GM23338 (cell line): ENCODE results near the gene FBXL17. TPM values are rescaled to one million over a fixed set of nuclear protein-coding genes. Genes with fewer than 3 reads are reported as not detected.

ENCODE experiments used
- ATAC-seq: fragments of 200-7000 bp; cut with Tn5 transposase; 3 replicates; pipeline ENCODE4 v1.9.1; 2020
- DNase-seq: peaks from one replicate; pipeline ENCODE4 v3.0.0-alpha.2; 2015; ENCODE audit warnings: low spot score
- H2AFZ ChIP-seq: fragments of 200-600 bp; sonication (generic); 2 replicates; pipeline ENCODE4 v1.8.0; 2016; ENCODE audit warnings: antibody characterized with exemption, mild to moderate bottlenecking, moderate library complexity
- H3F3A ChIP-seq: fragments of 200-600 bp; sonication (generic); replicated peaks from 2 replicates; pipeline ENCODE4 v1.8.0; 2017; ENCODE audit warnings: antibody characterized with exemption, mixed run types, low read depth
- H3K27ac ChIP-seq: fragments of 200-600 bp; sonication (generic); 2 replicates; pipeline ENCODE4 v1.6.1; 2016; ENCODE audit warnings: low read depth
- H3K27me3 ChIP-seq: fragments of 200-600 bp; sonication (generic); 2 replicates; pipeline ENCODE4 v1.8.0; 2016; ENCODE audit warnings: mild to moderate bottlenecking, mixed run types, moderate library complexity; ENCODE audit not compliant: insufficient read depth
- H3K36me3 ChIP-seq: fragments of 200-600 bp; sonication (generic); 2 replicates; pipeline ENCODE4 v1.8.0; 2016; ENCODE audit warnings: mild to moderate bottlenecking; ENCODE audit not compliant: insufficient read depth
- H3K4me1 ChIP-seq: fragments of 200-600 bp; sonication (generic); 2 replicates; pipeline ENCODE4 v1.8.0; 2016; ENCODE audit warnings: mild to moderate bottlenecking, moderate library complexity; ENCODE audit not compliant: insufficient read depth
- H3K4me2 ChIP-seq: fragments of 200-600 bp; sonication (generic); 2 replicates; pipeline ENCODE4 v1.7.1; 2017; ENCODE audit warnings: mixed run types
- H3K4me3 ChIP-seq: fragments of 200-600 bp; sonication (generic); 2 replicates; pipeline ENCODE4 v1.6.1; 2016; ENCODE audit warnings: mixed run types
- H3K79me2 ChIP-seq: fragments of 200-600 bp; sonication (generic); replicated peaks from 2 replicates; pipeline ENCODE4 v1.8.0; 2017; ENCODE audit warnings: mild to moderate bottlenecking; ENCODE audit not compliant: insufficient read depth
- H3K9me2 ChIP-seq: fragments of 200-600 bp; sonication (generic); 2 replicates; pipeline ENCODE4 v1.8.0; 2017; ENCODE audit not compliant: insufficient read depth
- H4K20me1 ChIP-seq: fragments of 200-600 bp; sonication (generic); replicated peaks from 2 replicates; pipeline ENCODE4 v1.8.0; 2017; ENCODE audit warnings: mild to moderate bottlenecking; ENCODE audit not compliant: insufficient read depth
- H3K27ac Mint-ChIP-seq: 2 replicates; pipeline ENCODE4 v1.8.0; 2020; ENCODE audit warnings: inconsistent platforms, mild to moderate bottlenecking, moderate library complexity, mixed read lengths
- H3K27me3 Mint-ChIP-seq: 3 replicates; pipeline ENCODE4 v1.8.0; 2022; ENCODE audit warnings: low read depth, mild to moderate bottlenecking, moderate library complexity, mixed read lengths, inconsistent platforms; ENCODE audit not compliant: insufficient read depth, poor library complexity
- H3K36me3 Mint-ChIP-seq: 3 replicates; pipeline ENCODE4 v1.8.0; 2021; ENCODE audit warnings: low read depth, mild to moderate bottlenecking, inconsistent platforms, moderate library complexity, mixed read lengths
- H3K4me1 Mint-ChIP-seq: 3 replicates; pipeline ENCODE4 v1.8.0; 2020; ENCODE audit warnings: mild to moderate bottlenecking, inconsistent platforms, mixed read lengths
- H3K4me3 Mint-ChIP-seq: 3 replicates; pipeline ENCODE4 v1.8.0; 2021; ENCODE audit warnings: moderate library complexity, mild to moderate bottlenecking, inconsistent platforms, mixed read lengths
- H3K9me3 Mint-ChIP-seq: 3 replicates; pipeline ENCODE4 v1.8.0; 2020; ENCODE audit warnings: moderate library complexity, mild to moderate bottlenecking, inconsistent platforms, mixed read lengths
- EZH2phosphoT487 ChIP-seq: fragments of 200-600 bp; sonication (generic); IDR thresholded peaks from one replicate; pipeline ENCODE4 v1.8.1; 2018; ENCODE audit warnings: antibody characterized with exemption; ENCODE audit not compliant: unreplicated experiment
- POLR2AphosphoS5 ChIP-seq: IDR thresholded peaks from 2 replicates; pipeline ENCODE4 v1.6.1; 2016; ENCODE audit warnings: antibody characterized with exemption, low read depth
- STAT1 ChIP-seq: IDR thresholded peaks from one replicate; pipeline ENCODE4 v1.6.1; 2016; ENCODE audit warnings: antibody characterized with exemption; ENCODE audit not compliant: unreplicated experiment
- ZNF462 ChIP-seq: fragments of 250-450 bp; sonication (Bioruptor Pico); IDR thresholded peaks from 2 replicates; pipeline ENCODE4 v1.5.0; 2020; ENCODE audit warnings: mild to moderate bottlenecking, moderate library complexity
- polyA plus RNA-seq: library from polyadenylated mRNA; unstranded; fragments of >200 nt; fragmentation: Nextera tagmentation; extraction: Ambion mirVana; gene quantifications from 2 replicates; pipeline ENCODE4 v1.2.1, GENCODE V29; 2016
- total RNA-seq: library from RNA; depleted of rRNA; stranded (reverse); fragments of >200 nt; shearing (Covaris generic); gene quantifications from 2 replicates; pipeline ENCODE4 v1.2.3, GENCODE V29; 2014
- TF ChIP-seq, protein P1 (sequence below): IDR thresholded peaks from one replicate; pipeline ENCODE4 v1.6.1; 2018; ENCODE audit warnings: antibody characterized with exemption; ENCODE audit not compliant: unreplicated experiment

FBXL17 gene
- total and polyA plus RNA-seq, 2 experiments from 2014 or later, result 2.0 to 2.7 TPM

DNA sequence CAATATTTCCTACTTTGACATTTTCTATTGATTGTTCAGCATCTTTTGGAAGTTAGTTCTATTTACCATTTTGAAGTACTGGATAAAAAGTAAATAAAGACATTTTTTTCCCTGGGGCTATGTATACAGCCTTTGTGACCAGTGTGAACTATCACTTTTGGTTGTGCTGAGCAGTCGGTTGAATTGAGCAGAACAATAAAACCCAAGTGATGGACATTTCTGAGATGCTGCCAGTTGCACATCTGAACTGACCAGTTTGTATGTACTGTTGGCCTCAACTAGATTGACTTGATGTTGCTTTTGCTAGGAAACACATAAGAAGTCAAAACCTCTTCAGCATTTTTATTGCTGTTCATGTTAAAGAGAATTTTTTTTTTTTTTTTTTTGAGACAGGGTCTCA lies 451.0 kb downstream of the FBXL17 start (continued):
- TF ChIP-seq ZNF462 (no peak), STAT1 (no peak)

DNA sequence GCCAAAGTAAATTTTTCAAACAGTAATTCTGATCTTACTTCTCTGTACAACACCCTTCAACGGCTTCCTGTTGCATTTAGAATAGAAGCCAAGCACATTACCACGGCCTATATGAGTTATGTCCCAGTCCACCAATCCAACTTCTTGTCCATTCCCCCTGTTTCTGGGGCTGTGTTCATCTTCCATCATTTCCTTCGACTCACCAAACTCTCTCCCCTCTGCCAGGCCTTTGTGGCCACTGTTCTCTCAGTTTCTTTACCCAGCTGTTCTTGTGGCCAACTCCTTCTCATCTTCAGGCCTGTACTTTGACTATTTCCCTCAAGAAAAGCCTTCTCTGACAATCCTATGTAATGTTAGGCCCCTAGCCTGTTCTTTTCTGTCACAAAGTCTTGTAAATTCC lies 451.8 kb downstream of the FBXL17 start:
- Histone ChIP-seq H3K4me3 (no peak overlapping the region), H3K79me2 (no peaks in the 10 kb centered on the region), H3K27ac (no peak overlapping the region), H3K4me1 (peaks cover 30% of the 10 kb centered on the region), H3K36me3 (no peaks in the 10 kb centered on the region), H3K4me2 (no peak overlapping the region), H2AFZ (no peak overlapping the region), H3F3A (no peaks in the 10 kb centered on the region), H3K9me2 (no peaks in the 10 kb centered on the region), H4K20me1 (no peaks in the 10 kb centered on the region), H3K27me3 (no peaks in the 10 kb centered on the region)
- H3K4me3 Mint-ChIP-seq, result no peak overlapping the region
- peaks cover 25% of the 10 kb centered on the region for H3K4me1 Mint-ChIP-seq
- no peak for DNase-seq
- no peak for ATAC-seq
- no peaks in the 10 kb centered on the region for H3K36me3 Mint-ChIP-seq
- peak overlapping the region; percentile 30; the same call in 1 of the 2 replicates for H3K27ac Mint-ChIP-seq
- no peaks in the 10 kb centered on the region for H3K9me3 Mint-ChIP-seq
- H3K27me3 Mint-ChIP-seq, result no peaks in the 10 kb centered on the region
- TF ChIP-seq ZNF462, result no peak
- TF ChIP-seq POLR2AphosphoS5, result no peak
- TF ChIP-seq EZH2phosphoT487, result no peak
- TF ChIP-seq, protein P1, sequence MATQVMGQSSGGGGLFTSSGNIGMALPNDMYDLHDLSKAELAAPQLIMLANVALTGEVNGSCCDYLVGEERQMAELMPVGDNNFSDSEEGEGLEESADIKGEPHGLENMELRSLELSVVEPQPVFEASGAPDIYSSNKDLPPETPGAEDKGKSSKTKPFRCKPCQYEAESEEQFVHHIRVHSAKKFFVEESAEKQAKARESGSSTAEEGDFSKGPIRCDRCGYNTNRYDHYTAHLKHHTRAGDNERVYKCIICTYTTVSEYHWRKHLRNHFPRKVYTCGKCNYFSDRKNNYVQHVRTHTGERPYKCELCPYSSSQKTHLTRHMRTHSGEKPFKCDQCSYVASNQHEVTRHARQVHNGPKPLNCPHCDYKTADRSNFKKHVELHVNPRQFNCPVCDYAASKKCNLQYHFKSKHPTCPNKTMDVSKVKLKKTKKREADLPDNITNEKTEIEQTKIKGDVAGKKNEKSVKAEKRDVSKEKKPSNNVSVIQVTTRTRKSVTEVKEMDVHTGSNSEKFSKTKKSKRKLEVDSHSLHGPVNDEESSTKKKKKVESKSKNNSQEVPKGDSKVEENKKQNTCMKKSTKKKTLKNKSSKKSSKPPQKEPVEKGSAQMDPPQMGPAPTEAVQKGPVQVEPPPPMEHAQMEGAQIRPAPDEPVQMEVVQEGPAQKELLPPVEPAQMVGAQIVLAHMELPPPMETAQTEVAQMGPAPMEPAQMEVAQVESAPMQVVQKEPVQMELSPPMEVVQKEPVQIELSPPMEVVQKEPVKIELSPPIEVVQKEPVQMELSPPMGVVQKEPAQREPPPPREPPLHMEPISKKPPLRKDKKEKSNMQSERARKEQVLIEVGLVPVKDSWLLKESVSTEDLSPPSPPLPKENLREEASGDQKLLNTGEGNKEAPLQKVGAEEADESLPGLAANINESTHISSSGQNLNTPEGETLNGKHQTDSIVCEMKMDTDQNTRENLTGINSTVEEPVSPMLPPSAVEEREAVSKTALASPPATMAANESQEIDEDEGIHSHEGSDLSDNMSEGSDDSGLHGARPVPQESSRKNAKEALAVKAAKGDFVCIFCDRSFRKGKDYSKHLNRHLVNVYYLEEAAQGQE, result no peak
